ENCODE measurements around the gene ILKAP. TPM values are rescaled to one million over a fixed set of nuclear protein-coding genes. Genes with fewer than 3 reads are reported as not detected.

ILKAP gene
- polyA plus RNA-seq, 1 donor: 47.1 TPM

DNA sequence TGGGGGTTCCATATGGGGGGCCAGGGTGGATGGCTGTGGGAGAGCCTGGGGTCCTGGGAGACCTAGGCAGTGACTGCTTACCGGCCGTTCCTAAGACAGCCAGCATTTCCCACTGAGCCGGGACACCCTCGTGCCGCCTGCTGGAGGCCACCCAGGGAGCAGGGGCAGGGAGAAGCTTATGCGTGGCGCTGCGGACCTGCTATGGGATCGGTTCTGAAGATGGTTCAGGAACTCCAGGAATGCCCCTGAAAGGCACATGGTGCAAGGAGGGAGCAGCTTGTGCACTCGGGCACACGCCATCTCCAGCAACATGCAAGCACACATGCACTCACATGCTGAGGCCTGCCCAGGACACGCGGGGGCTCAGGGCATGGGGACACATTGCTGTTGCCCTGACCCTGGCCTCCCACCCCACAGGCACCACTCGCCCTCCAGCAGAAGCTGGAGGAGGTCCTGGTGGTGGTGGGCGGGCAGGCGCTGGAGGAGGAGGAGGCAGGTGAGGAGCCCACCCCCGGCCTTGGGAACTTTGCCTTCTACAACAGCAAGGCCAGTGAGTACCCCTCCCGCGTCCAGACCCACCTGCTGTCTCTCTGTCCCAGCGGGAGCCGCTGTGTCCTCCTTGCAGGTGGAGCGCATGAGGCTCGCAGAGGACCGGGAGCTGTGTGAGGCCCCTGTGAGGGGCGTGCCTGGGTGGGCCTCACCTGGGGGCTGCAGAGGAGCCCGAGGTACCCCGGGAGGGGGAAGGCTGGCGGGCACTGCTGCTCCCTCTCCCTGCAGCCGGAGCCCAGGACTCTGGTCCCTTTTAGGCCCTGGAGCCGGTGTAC, 60.9 kb downstream of the ILKAP start:
- WGBS (ENCODE audit: insufficient coverage, low lambda C conversion rate): no CpG with 5 or more reads among the region's 30 CpGs
- Histone ChIP-seq H3K9me3 (ENCODE audit: control insufficient read depth, low read depth, low read length) (no peaks in the 10 kb centered on the region), H3K4me1 (ENCODE audit: control insufficient read depth, insufficient read depth, low read length) (peaks cover 9% of the 10 kb centered on the region), H3K27ac (ENCODE audit: low read length) (no peak overlapping the region), H3K36me3 (ENCODE audit: control insufficient read depth, insufficient read depth, low read length) (no peaks in the 10 kb centered on the region), H3K27me3 (ENCODE audit: control insufficient read depth, insufficient read depth, low read length) (no peaks in the 10 kb centered on the region), H3K4me3 (ENCODE audit: low read length) (no peak overlapping the region)
- no peak for DNase-seq

- H3K4me1 ChIP-seq (ENCODE audit: control insufficient read depth, insufficient read depth, low read length): peaks cover 9% of the 10 kb centered on the region
- peak; percentile 82 to 88 for DNase-seq
- no peak overlapping the region for H3K4me3 ChIP-seq (ENCODE audit: low read length)
- H3K27me3 ChIP-seq (ENCODE audit: control insufficient read depth, insufficient read depth, low read length): no peaks in the 10 kb centered on the region
- no peak overlapping the region for H3K27ac ChIP-seq (ENCODE audit: low read length)
- no peaks in the 10 kb centered on the region for H3K36me3 ChIP-seq (ENCODE audit: control insufficient read depth, insufficient read depth, low read length)
- H3K9me3 ChIP-seq (ENCODE audit: control insufficient read depth, low read depth, low read length): no peaks in the 10 kb centered on the region
- no CpG with 5 or more reads among the region's 10 CpGs for WGBS (ENCODE audit: insufficient coverage, low lambda C conversion rate)
Observed at GRCh38 chr2:238141541-238142318, 61.8 kb downstream of the ILKAP start.

- no peak for DNase-seq
- Histone ChIP-seq H3K27me3 (ENCODE audit: control insufficient read depth, insufficient read depth, low read length) (no peaks in the 10 kb centered on the region), H3K4me3 (ENCODE audit: low read length) (no peak overlapping the region), H3K9me3 (ENCODE audit: control insufficient read depth, low read depth, low read length) (no peaks in the 10 kb centered on the region), H3K4me1 (ENCODE audit: control insufficient read depth, insufficient read depth, low read length) (peaks cover 9% of the 10 kb centered on the region), H3K36me3 (ENCODE audit: control insufficient read depth, insufficient read depth, low read length) (no peaks in the 10 kb centered on the region), H3K27ac (ENCODE audit: low read length) (no peak overlapping the region)
- no CpG with 5 or more reads among the region's 60 CpGs for WGBS (ENCODE audit: insufficient coverage, low lambda C conversion rate)
Observed at GRCh38 chr2:238140721-238141540, 62.6 kb downstream of the ILKAP start.

DNA sequence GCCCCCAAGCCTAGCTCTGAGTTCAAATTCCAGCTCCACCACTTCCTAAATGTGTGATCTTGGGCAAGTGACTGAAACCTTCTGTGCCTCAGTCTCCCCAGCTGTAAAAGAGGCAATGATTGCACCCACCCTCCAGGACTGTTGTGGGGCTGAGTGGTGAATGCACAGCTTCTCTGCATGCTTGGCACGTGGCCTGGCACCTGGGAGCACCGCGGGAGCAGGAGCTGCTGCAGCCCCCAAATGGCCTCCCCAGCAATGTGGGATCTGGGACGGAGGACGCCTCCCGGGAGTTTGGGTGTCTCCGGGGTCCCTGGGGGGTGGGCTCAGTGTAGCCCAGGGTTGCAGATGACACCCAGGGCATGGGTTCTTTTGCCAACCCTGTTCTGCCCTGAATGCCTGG, 63.5 kb downstream of the ILKAP start:
- Histone ChIP-seq H3K4me3 (ENCODE audit: low read length) (no peak overlapping the region), H3K9me3 (ENCODE audit: control insufficient read depth, low read depth, low read length) (no peaks in the 10 kb centered on the region), H3K36me3 (ENCODE audit: control insufficient read depth, insufficient read depth, low read length) (no peaks in the 10 kb centered on the region), H3K27me3 (ENCODE audit: control insufficient read depth, insufficient read depth, low read length) (no peaks in the 10 kb centered on the region), H3K4me1 (ENCODE audit: control insufficient read depth, insufficient read depth, low read length) (peaks cover 9% of the 10 kb centered on the region), H3K27ac (ENCODE audit: low read length) (no peak overlapping the region)
- DNase-seq: no peak
- no CpG with 5 or more reads among the region's 7 CpGs for WGBS (ENCODE audit: insufficient coverage, low lambda C conversion rate)

DNA sequence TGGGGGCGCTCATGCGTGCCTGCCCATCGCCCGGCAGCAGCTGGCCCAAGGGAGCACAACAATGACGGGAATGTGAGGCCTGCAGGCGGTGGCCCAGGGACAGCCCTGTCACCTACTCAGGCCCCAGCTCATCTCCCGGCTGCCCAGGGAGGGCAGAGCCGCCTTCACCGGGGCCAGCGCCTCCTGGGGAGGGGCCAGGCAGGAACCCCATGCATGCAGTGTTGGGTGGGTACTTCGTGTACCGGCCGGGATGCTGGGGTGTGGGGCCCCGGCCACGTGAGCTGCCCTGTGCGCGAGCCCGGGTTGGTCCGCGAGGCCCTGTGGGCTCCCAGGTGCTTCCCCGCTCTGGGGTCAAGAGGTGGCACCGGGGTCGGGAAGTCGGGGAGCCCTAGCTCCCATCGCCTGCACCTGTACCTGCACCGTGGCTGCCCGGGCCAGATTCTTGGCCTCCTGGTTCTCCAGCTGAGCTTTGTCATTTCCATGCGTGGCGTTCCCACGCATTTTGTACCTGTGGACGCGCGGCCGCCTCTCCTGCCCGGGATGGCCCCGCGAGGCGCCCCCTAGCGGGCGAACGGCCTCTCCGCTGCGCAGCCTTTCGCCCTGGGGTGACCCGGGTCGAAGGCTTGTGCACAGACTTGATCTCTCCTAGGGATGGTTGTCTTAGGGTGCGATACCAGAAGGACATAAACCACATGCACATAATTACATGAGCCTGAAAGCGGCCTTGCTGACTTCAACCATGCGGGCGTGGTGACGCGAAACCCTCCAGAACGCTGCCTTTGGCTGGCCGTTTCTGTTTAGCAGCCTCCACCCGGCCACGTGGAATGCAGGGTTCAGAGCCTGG, 64.1 kb downstream of the ILKAP start:
- WGBS (ENCODE audit: insufficient coverage, low lambda C conversion rate): no CpG with 5 or more reads among the region's 56 CpGs
- H3K27ac ChIP-seq (ENCODE audit: low read length): no peak overlapping the region
- no peaks in the 10 kb centered on the region for H3K27me3 ChIP-seq (ENCODE audit: control insufficient read depth, insufficient read depth, low read length)
- no peaks in the 10 kb centered on the region for H3K9me3 ChIP-seq (ENCODE audit: control insufficient read depth, low read depth, low read length)
- no peaks in the 10 kb centered on the region for H3K36me3 ChIP-seq (ENCODE audit: control insufficient read depth, insufficient read depth, low read length)
- peaks cover 9% of the 10 kb centered on the region for H3K4me1 ChIP-seq (ENCODE audit: control insufficient read depth, insufficient read depth, low read length)
- no peak overlapping the region for H3K4me3 ChIP-seq (ENCODE audit: low read length)
- DNase-seq: no peak

DNA sequence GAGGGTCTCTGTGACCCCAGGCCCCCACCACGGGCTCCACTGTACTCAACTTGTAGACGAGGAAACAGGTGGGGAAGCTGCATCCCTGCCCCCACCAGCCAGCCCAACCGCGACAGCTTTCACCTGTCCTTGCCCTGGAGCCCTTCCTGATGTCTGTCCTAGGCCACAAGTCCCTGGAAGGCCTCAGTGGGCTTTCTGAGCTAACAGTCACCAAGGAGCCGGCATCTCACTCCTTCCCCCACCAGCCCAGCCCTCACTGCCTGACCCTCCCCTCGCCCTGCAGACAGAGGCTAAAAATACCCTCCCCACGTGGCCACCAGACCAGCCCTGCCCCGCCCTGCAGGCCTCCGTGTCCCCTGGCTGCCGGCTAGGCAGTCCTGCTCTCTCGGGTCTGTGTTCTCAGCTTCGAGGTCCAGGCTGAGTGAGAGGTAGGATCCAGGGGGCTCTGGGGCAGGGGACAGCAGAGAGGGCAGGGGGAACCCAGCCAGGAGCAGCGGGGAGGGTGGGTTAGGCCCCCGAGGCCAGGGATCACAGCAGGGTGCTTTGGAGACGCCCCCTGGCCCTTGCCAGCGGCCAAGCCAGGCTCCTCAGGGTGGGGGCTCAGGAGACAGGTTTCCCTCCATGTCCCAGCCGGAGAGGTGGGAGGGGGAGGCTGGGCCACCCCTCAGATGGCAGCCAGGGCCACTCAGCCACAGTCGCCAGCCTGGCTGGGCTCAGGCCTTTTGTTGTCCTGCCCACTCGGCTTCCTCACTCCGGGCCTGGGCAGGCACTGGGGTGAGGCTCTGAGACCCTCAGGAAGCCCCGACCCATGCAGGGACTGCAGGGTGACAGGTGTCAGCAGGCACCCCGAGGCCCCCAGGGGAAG, 64.9 kb downstream of the ILKAP start, which contains the start of gene KLHL30:
Gene KLHL30, plus strand, starts transcription at position 338 of the 865 bp plus-strand sequence. CDS start 2,087 bp downstream, outside the sequence.
- DNase-seq: no peak
- H3K4me3 ChIP-seq (ENCODE audit: low read length): no peak within 1 kb of the TSS
- no peak within 1 kb of the TSS for H3K27ac ChIP-seq (ENCODE audit: low read length)

DNA sequence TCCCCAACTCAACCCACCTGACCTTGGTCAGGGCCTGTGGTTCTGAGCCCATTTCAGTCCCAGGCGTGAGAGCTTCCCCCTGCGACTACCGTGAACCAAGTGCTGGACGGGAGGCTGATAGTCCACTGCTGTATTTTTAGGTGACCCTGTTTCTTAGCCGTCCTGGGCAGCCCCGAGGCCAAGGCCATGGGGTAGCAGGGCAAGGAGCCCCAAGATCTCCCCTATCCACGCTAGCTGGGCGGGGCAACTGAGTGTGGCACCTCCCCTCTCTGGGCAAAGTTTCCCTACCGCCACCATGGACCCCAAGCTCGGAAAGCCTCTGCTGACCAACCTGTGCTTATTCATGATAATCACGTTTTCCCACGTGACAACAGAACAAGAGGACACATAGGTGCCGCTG, 65.6 kb downstream of the ILKAP start:
- Histone ChIP-seq H3K9me3 (ENCODE audit: control insufficient read depth, low read depth, low read length) (no peaks in the 10 kb centered on the region), H3K27ac (ENCODE audit: low read length) (no peak overlapping the region), H3K4me3 (ENCODE audit: low read length) (no peak overlapping the region), H3K27me3 (ENCODE audit: control insufficient read depth, insufficient read depth, low read length) (no peaks in the 10 kb centered on the region), H3K4me1 (ENCODE audit: control insufficient read depth, insufficient read depth, low read length) (peaks cover 9% of the 10 kb centered on the region), H3K36me3 (ENCODE audit: control insufficient read depth, insufficient read depth, low read length) (no peaks in the 10 kb centered on the region)
- no CpG with 5 or more reads among the region's 13 CpGs for WGBS (ENCODE audit: insufficient coverage, low lambda C conversion rate)
- no peak for DNase-seq

More for the DNA sequence above, 64.9 kb downstream of the ILKAP start, which contains the start of gene KLHL30:
- WGBS (ENCODE audit: insufficient coverage, low lambda C conversion rate): no CpG with 5 or more reads among the region's 22 CpGs
- peaks cover 9% of the 10 kb centered on the region for H3K4me1 ChIP-seq (ENCODE audit: control insufficient read depth, insufficient read depth, low read length)
- H3K9me3 ChIP-seq (ENCODE audit: control insufficient read depth, low read depth, low read length): no peaks in the 10 kb centered on the region
- H3K27me3 ChIP-seq (ENCODE audit: control insufficient read depth, insufficient read depth, low read length): no peaks in the 10 kb centered on the region
- H3K36me3 ChIP-seq (ENCODE audit: control insufficient read depth, insufficient read depth, low read length): no peaks in the 10 kb centered on the region

DNA sequence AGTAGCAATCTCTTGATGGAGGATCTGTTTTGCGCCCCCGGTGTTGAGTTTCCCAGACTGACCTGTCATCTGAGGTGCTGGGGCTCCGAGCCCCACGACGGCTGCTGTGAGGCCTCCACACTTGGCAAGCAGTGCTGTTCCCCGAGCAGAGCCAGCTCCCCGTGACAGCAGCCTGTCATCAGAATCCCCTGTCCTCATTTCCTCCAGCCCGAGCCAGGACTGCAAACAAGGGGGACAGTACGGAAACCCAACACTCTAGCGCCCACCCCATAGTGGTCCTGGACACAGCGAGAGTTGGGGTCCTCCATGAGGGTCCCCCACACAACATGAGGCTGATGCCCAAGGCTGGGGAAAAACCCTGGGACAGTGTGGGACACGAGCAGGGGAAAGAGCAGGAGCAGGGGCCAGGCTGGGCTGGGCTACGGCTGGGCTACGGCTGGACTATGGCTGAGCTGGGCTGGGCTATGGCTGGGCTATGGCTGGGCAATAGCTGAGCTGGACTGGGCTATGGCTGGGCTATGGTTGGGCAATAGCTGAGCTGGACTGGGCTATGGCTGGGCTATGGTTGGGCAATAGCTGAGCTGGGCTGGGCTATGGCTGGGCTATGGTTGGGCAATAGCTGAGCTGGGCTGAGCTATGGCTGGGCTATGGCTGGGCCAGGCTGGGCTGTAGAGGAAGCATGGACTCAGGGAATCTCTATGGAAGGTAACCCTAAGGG, 66.5 kb downstream of the ILKAP start:
- Histone ChIP-seq H3K36me3 (ENCODE audit: control insufficient read depth, insufficient read depth, low read length) (no peaks in the 10 kb centered on the region), H3K9me3 (ENCODE audit: control insufficient read depth, low read depth, low read length) (no peaks in the 10 kb centered on the region), H3K4me1 (ENCODE audit: control insufficient read depth, insufficient read depth, low read length) (peaks cover 6% of the 10 kb centered on the region), H3K4me3 (ENCODE audit: low read length) (no peak overlapping the region), H3K27ac (ENCODE audit: low read length) (no peak overlapping the region), H3K27me3 (ENCODE audit: control insufficient read depth, insufficient read depth, low read length) (no peaks in the 10 kb centered on the region)
- no peak for DNase-seq
- WGBS (ENCODE audit: insufficient coverage, low lambda C conversion rate): 83% methylated on average over 2 of the region's 14 CpGs

Measured in large intestine (tissue), 3 donors.